Measurements from ENCODE around the gene LHX3. TPM values are rescaled to one million over a fixed set of nuclear protein-coding genes. Genes with fewer than 3 reads are reported as not detected.
A peak's percentile ranks its signal among the peaks of the same experiment; 100 is the strongest.

The LHX3 gene
- total and polyA plus RNA-seq, 2 of the 4 experiments (the other 2 are of a cell fraction) = not detected

GRCh38 chr9:136160381-136160841, 44.5 kb downstream of the LHX3 start:
- Histone ChIP-seq H4K20me1 (ENCODE audit: insufficient read depth, low read length) (no peaks in the 10 kb centered on the region), H2AK9ac (replicated peaks; ENCODE audit: low read depth, low read length, poor library complexity) (no peak overlapping the region), H3K56ac (ENCODE audit: extremely low read depth, insufficient read depth, low read length) (no peak overlapping the region), H2BK15ac (ENCODE audit: low read depth, low read length) (no peak overlapping the region), H3K9me3 (ENCODE audit: control insufficient read depth, insufficient read depth, low read length) (no peaks in the 10 kb centered on the region), H3K79me1 (ENCODE audit: low read depth in 1 of 2, low read length in 2 of 2) (no peaks in the 10 kb centered on the region), H3K27me3 (ENCODE audit: control insufficient read depth, insufficient read depth, low read length) (peaks cover 65% of the 10 kb centered on the region), H4K5ac (ENCODE audit: low read depth, low read length) (no peak overlapping the region), H2BK120ac (ENCODE audit: low read depth, low read length) (no peak overlapping the region), H4K8ac (ENCODE audit: low read depth in 2 of 2, low read length in 2 of 2) (no peak overlapping the region), H3K23ac (ENCODE audit: low read depth, low read length) (no peak overlapping the region), H2BK20ac (ENCODE audit: low read depth, low read length) (no peak overlapping the region), H2AK5ac (ENCODE audit: low read depth, low read length) (no peak overlapping the region), H3K9ac (ENCODE audit: low read depth, low read length) (no peak overlapping the region), H3K14ac (replicated peaks; ENCODE audit: low read depth, low read length) (no peak overlapping the region), H3K4ac (ENCODE audit: low read depth, low read length) (no peak overlapping the region), H3K4me3 (ENCODE audit: insufficient read depth, low read depth, low read length) (no peak overlapping the region), H3K4me2 (ENCODE audit: low read depth, low read length) (no peak overlapping the region), H3K27ac (ENCODE audit: insufficient read depth, low read length) (no peak overlapping the region), H4K91ac (ENCODE audit: insufficient read depth, low read depth, low read length) (no peak overlapping the region), H2BK5ac (ENCODE audit: low read depth, low read length, poor library complexity, severe bottlenecking) (no peak overlapping the region), H3K4me1 (ENCODE audit: control insufficient read depth, insufficient read depth, low read length) (no peaks in the 10 kb centered on the region), H2AFZ (replicated peaks; ENCODE audit: low read length, poor library complexity) (peak overlapping the region; percentile 51), H3K18ac (ENCODE audit: low read depth, low read length) (no peak overlapping the region), H3K9me1 (ENCODE audit: insufficient read depth, low read length) (no peaks in the 10 kb centered on the region), H3K36me3 (ENCODE audit: control insufficient read depth, insufficient read depth, low read length) (no peaks in the 10 kb centered on the region)
- ChIA-PET POLR2A (ENCODE audit: unreplicated experiment) (no interaction called here), CTCF (no interaction called here)
- in situ Hi-C loops (cut with MboI; ENCODE audit: low sequenced_read_pairs) (loop anchor here (10.0 kb wide), 1 partner anchor 114 kb away; no protein-coding TSS in a partner anchor), dilution Hi-C loops (cut with HindIII; ENCODE audit: low sequenced_read_pairs, unreplicated experiment) (no loop called here), intact Hi-C loops (cut with micrococcal nuclease) (no loop called here)
- WGBS, 2 experiments (ENCODE audit: extremely low coverage in 2 of 2, insufficient read length in 1 of 2) = 33% methylated on average over 3 of the region's 12 CpGs; no CpG with 5 or more reads in 1 of the 2 experiments
- TF ChIP-seq MAFK (IDR thresholded peaks at IDR 0.05; ENCODE audit: low read depth, low read length) (no peak), RCOR1 (IDR thresholded peaks at IDR 0.05; ENCODE audit: insufficient replicate concordance, low read length) (no peak), POLR2A (IDR thresholded peaks at IDR 0.05; ENCODE audit: low read depth, low read length) (no peak), MXI1 (IDR thresholded peaks at IDR 0.05; ENCODE audit: borderline replicate concordance, low read depth, low read length) (no peak), SMC3 (IDR thresholded peaks at IDR 0.05; ENCODE audit: low read depth, low read length) (no peak), CHD1 (IDR thresholded peaks at IDR 0.05; ENCODE audit: low read depth, low read length) (no peak), ELK1 (IDR thresholded peaks at IDR 0.05; ENCODE audit: borderline replicate concordance, low read depth, low read length) (no peak), NFE2L2 (IDR thresholded peaks at IDR 0.05; ENCODE audit: low read depth, low read length) (no peak), RFX5 (IDR thresholded peaks at IDR 0.05; ENCODE audit: low read depth, low read length) (no peak), CEBPB (IDR thresholded peaks at IDR 0.05; ENCODE audit: low read depth, low read length) (no peak), RAD21 (IDR thresholded peaks at IDR 0.05; ENCODE audit: low read length) (no peak), FOS (IDR thresholded peaks at IDR 0.05; ENCODE audit: low read depth, low read length) (no peak), MAZ (IDR thresholded peaks at IDR 0.05; ENCODE audit: borderline replicate concordance, low read depth, low read length) (no peak), BHLHE40 (IDR thresholded peaks at IDR 0.05; ENCODE audit: low read depth, low read length) (no peak)
- TF ChIP-seq, protein P1, sequence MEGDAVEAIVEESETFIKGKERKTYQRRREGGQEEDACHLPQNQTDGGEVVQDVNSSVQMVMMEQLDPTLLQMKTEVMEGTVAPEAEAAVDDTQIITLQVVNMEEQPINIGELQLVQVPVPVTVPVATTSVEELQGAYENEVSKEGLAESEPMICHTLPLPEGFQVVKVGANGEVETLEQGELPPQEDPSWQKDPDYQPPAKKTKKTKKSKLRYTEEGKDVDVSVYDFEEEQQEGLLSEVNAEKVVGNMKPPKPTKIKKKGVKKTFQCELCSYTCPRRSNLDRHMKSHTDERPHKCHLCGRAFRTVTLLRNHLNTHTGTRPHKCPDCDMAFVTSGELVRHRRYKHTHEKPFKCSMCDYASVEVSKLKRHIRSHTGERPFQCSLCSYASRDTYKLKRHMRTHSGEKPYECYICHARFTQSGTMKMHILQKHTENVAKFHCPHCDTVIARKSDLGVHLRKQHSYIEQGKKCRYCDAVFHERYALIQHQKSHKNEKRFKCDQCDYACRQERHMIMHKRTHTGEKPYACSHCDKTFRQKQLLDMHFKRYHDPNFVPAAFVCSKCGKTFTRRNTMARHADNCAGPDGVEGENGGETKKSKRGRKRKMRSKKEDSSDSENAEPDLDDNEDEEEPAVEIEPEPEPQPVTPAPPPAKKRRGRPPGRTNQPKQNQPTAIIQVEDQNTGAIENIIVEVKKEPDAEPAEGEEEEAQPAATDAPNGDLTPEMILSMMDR (conservative IDR thresholded peaks at IDR 0.05; ENCODE audit: low read depth, low read length) = no peak
- TF ChIP-seq, protein P2, sequence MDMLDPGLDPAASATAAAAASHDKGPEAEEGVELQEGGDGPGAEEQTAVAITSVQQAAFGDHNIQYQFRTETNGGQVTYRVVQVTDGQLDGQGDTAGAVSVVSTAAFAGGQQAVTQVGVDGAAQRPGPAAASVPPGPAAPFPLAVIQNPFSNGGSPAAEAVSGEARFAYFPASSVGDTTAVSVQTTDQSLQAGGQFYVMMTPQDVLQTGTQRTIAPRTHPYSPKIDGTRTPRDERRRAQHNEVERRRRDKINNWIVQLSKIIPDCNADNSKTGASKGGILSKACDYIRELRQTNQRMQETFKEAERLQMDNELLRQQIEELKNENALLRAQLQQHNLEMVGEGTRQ (IDR thresholded peaks at IDR 0.05; ENCODE audit: low read depth, low read length) = no peak
- BruUV-seq (replicated peaks) = no TSS peak
- ATAC-seq (ENCODE audit: low read depth) = no peak
- no peak for DNase-seq

Data from IMR-90 (cell line).